SJCRH30 (cell line): ENCODE results near the gene HVCN1. TPM values are rescaled to one million over a fixed set of nuclear protein-coding genes. Genes with fewer than 3 reads are reported as not detected.

Experiments used
- total RNA-seq: library from RNA; depleted of rRNA; stranded (reverse); fragments of >200 nt; shearing (Covaris generic); gene quantifications from 2 replicates; pipeline ENCODE4 v1.2.3, GENCODE V29; 2014; rRNA removed

The HVCN1 gene
- total RNA-seq, 1 experiment from 2014 or later, result 2.7 TPM

Other genes with a start within 250 kb of the HVCN1 start
- gene ARPC3, start 238.8 kb downstream of the HVCN1 start, total RNA-seq, result 106 and 112 TPM in 2 replicates
- 43.6 and 45.9 TPM in 2 replicates for gene GPN3, start 220.9 kb downstream of the HVCN1 start, total RNA-seq
- 26.3 and 30.2 TPM in 2 replicates for gene FAM216A, start 220.3 kb downstream of the HVCN1 start, total RNA-seq
- 73.2 and 91.5 TPM in 2 replicates for gene VPS29, start 187.0 kb downstream of the HVCN1 start, total RNA-seq
- 1.1 and 2.7 TPM in 2 replicates for gene RAD9B, start 186.8 kb downstream of the HVCN1 start, total RNA-seq
- gene PPTC7, start 105.8 kb downstream of the HVCN1 start, total RNA-seq, result 6.6 and 6.9 TPM in 2 replicates
- gene TCTN1, start 75.0 kb downstream of the HVCN1 start, total RNA-seq, result 15.1 and 15.7 TPM in 2 replicates
- gene PPP1CC, start 53.8 kb upstream of the HVCN1 start, total RNA-seq, result 202 and 218 TPM in 2 replicates
- gene CCDC63, start 157.9 kb upstream of the HVCN1 start, total RNA-seq, result not detected in 2 replicates
- 0.43 and 1.1 TPM in 2 replicates for gene MYL2, start 231.5 kb upstream of the HVCN1 start, total RNA-seq